PC-9 (cell line): ENCODE data around the gene RBBP4. TPM values are rescaled to one million over a fixed set of nuclear protein-coding genes. Genes with fewer than 3 reads are reported as not detected.

ENCODE experiments used
- BruUV-seq: library from RNA; stranded (reverse); fragments of 400-500 nt; replicated peaks from 2 replicates; lab custom pipeline; 2021; lab: Mats Ljungman, UMichigan
- CTCF ChIA-PET: fragments of 300-600 bp; sonication (Branson Sonifier 250); formaldehyde crosslinking; loops from one replicate; lab custom pipeline; 2022; ENCODE audit warnings: antibody characterized with exemption; lab: Charles Lee
- POLR2A ChIA-PET: fragments of 300-600 bp; sonication (Branson Sonifier 250); formaldehyde crosslinking; loops from one replicate; lab custom pipeline; 2022; ENCODE audit warnings: antibody characterized with exemption; ENCODE audit not compliant: unreplicated experiment; lab: Charles Lee
- DNase-seq, 2 experiments: peaks; one replicate each; pipeline versions ENCODE4 v3.0.0 to v3.0.0-alpha.2; 2015 to 2022; ENCODE audit warnings: mixed read lengths in 1 of 2
- H2AFZ ChIP-seq: fragments of 200-600 bp; sonication (generic); 2 replicates; pipeline ENCODE4 v1.8.1; 2017; ENCODE audit warnings: antibody characterized with exemption
- H3F3A ChIP-seq: fragments of 200-600 bp; sonication (generic); 2 replicates; pipeline ENCODE4 v1.8.1; 2017; ENCODE audit warnings: antibody characterized with exemption, mild to moderate bottlenecking, low read depth; ENCODE audit not compliant: insufficient read depth
- H3K27ac ChIP-seq: fragments of 200-600 bp; sonication (generic); 2 replicates; pipeline ENCODE4 v1.6.1; 2016; ENCODE audit warnings: mixed run types
- H3K27me3 ChIP-seq: fragments of 200-600 bp; sonication (generic); 2 replicates; pipeline ENCODE4 v1.6.1; 2016; ENCODE audit warnings: low read depth, mixed run types; ENCODE audit not compliant: insufficient read depth
- H3K36me3 ChIP-seq: fragments of 200-600 bp; sonication (generic); 2 replicates; pipeline ENCODE4 v1.6.1; 2016; ENCODE audit warnings: low read depth, mixed run types
- H3K4me1 ChIP-seq: fragments of 200-600 bp; sonication (generic); replicated peaks from 2 replicates; pipeline ENCODE4 v1.6.1; 2016; ENCODE audit warnings: mixed run types; ENCODE audit not compliant: insufficient read depth
- H3K4me2 ChIP-seq: fragments of 200-600 bp; sonication (generic); 2 replicates; pipeline ENCODE4 v1.6.1; 2017; ENCODE audit warnings: mixed run types
- H3K4me3 ChIP-seq: fragments of 200-600 bp; sonication (generic); 2 replicates; pipeline ENCODE4 v1.6.1; 2016; ENCODE audit warnings: mixed run types
- H3K79me2 ChIP-seq: fragments of 200-600 bp; sonication (generic); 2 replicates; pipeline ENCODE4 v1.6.1; 2017; ENCODE audit warnings: low read depth, mixed run types
- H3K9me2 ChIP-seq: fragments of 200-600 bp; sonication (generic); 2 replicates; pipeline ENCODE4 v1.8.1; 2017; ENCODE audit warnings: mild to moderate bottlenecking; ENCODE audit not compliant: insufficient read depth
- H3K9me3 ChIP-seq: fragments of 200-600 bp; sonication (generic); 2 replicates; pipeline ENCODE4 v1.8.1; 2016; ENCODE audit warnings: low read depth; ENCODE audit not compliant: insufficient read depth
- H4K20me1 ChIP-seq: fragments of 200-600 bp; sonication (generic); 2 replicates; pipeline ENCODE4 v1.8.1; 2017; ENCODE audit not compliant: insufficient read depth
- CTCF ChIP-seq: fragments of 200-600 bp; sonication (generic); conservative IDR thresholded peaks from 2 replicates; pipeline ENCODE4 v1.6.1; 2017; ENCODE audit warnings: mixed run types, antibody characterized with exemption, mild to moderate bottlenecking, moderate library complexity
- EZH2 ChIP-seq: fragments of 200-600 bp; sonication (generic); IDR thresholded peaks from 2 replicates; pipeline ENCODE4 v1.8.0; 2017; ENCODE audit warnings: antibody characterized with exemption, low read depth
- intact Hi-C: fragments of 100-400 bp; cut with micrococcal nuclease; formaldehyde crosslinking; loops from one replicate; pipeline ENCODE4 v1.10.0; 2022; ENCODE audit not compliant: unreplicated experiment
- total RNA-seq: library from RNA; stranded (reverse); gene quantifications from 2 replicates; pipeline ENCODE4 v1.2.3, GENCODE V29; 2021

RBBP4 gene
- total RNA-seq, 1 experiment from 2014 or later: 206 TPM

- CTCF ChIA-PET: interaction anchor here (0.6 to 4.6 kb wide), 5 partner anchors 13 to 367 kb away, joined by 3 to 20 read pairs (median 5); no protein-coding TSS in a partner anchor
- Histone ChIP-seq H3K4me2 (no peak overlapping the region), H3K27me3 (no peaks in the 10 kb centered on the region), H3K9me3 (no peaks in the 10 kb centered on the region), H3K4me3 (no peak overlapping the region), H3K4me1 (peaks cover 44% of the 10 kb centered on the region), H3K36me3 (no peaks in the 10 kb centered on the region), H3K79me2 (no peaks in the 10 kb centered on the region), H3K9me2 (no peaks in the 10 kb centered on the region), H4K20me1 (no peaks in the 10 kb centered on the region), H3F3A (peaks cover 36% of the 10 kb centered on the region), H3K27ac (no peak overlapping the region), H2AFZ (no peak overlapping the region)
- POLR2A ChIA-PET: interaction anchor here (0.5 to 1.2 kb wide), 2 partner anchors 11 to 59 kb away, joined by 4 to 13 read pairs; no protein-coding TSS in a partner anchor
- intact Hi-C loops: loop anchor here (5.0 to 10.0 kb wide), 2 partner anchors 104 to 372 kb away; partner anchors contain the start of genes AZIN2, S100PBP and YARS1
- BruUV-seq: no TSS peak
- TF ChIP-seq EZH2 (no peak), CTCF (no peak)
- no peak for DNase-seq
Measured at GRCh38 chr1:32713081-32713480, 62.1 kb downstream of the RBBP4 start.

GRCh38 chr1:32714277-32714676 lies 63.3 kb downstream of the RBBP4 start:
- POLR2A ChIA-PET: no interaction called here
- H3K9me3 ChIP-seq: no peaks in the 10 kb centered on the region
- BruUV-seq: no TSS peak

DNA sequence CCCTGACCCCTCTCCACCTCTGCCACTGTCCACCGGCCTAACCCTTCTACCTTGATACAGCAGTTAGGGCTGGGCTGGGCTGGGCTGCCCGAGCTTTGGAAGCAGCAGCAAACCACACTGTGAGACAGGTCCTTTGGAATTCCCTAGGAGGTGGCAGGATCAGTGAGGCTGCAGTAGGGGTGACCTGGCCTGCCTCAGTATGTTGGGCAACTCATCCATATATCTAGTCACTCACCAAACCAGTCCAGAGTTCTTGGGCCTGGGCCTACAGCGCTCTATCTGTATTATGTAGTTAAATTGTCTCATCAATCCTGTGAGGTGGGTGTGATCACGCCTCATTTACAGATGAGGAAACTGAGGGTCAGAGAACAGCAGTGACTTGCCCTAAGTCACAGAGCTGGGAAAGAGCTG lies 64.9 kb downstream of the RBBP4 start:
- peak; percentile 54 to 84 for DNase-seq
- Histone ChIP-seq H3K4me2 (peak overlapping the region; percentile 85), H3K9me2 (no peaks in the 10 kb centered on the region), H2AFZ (no peak overlapping the region), H3K4me3 (no peak overlapping the region), H3K4me1 (peaks cover 44% of the 10 kb centered on the region), H4K20me1 (no peaks in the 10 kb centered on the region), H3K27me3 (no peaks in the 10 kb centered on the region), H3K9me3 (no peaks in the 10 kb centered on the region), H3K27ac (peak overlapping the region; percentile 83), H3F3A (peaks cover 36% of the 10 kb centered on the region), H3K36me3 (no peaks in the 10 kb centered on the region), H3K79me2 (no peaks in the 10 kb centered on the region)
- no TSS peak for BruUV-seq
- ChIA-PET CTCF (interaction anchor here (0.7 kb wide), 1 partner anchor 9 kb away, joined by 3 read pairs; no protein-coding TSS in a partner anchor), POLR2A (no interaction called here)
- intact Hi-C loops: loop anchor here (1.0 to 10.0 kb wide), 4 partner anchors 25 to 369 kb away; partner anchors contain the start of gene AZIN2
- TF ChIP-seq CTCF (no peak), EZH2 (no peak)

More at GRCh38 chr1:32714277-32714676, 63.3 kb downstream of the RBBP4 start:
- TF ChIP-seq CTCF: no peak
- TF ChIP-seq EZH2: no peak
- H3K4me3 ChIP-seq: no peak overlapping the region
- no peak overlapping the region for H2AFZ ChIP-seq
- peaks cover 36% of the 10 kb centered on the region for H3F3A ChIP-seq
- CTCF ChIA-PET: interaction anchor here (4.6 kb wide), 1 partner anchor 61 kb away, joined by 20 read pairs; no protein-coding TSS in a partner anchor
- no peaks in the 10 kb centered on the region for H4K20me1 ChIP-seq
- peaks cover 44% of the 10 kb centered on the region for H3K4me1 ChIP-seq
- no peaks in the 10 kb centered on the region for H3K9me2 ChIP-seq
- H3K79me2 ChIP-seq: no peaks in the 10 kb centered on the region
- no peak overlapping the region for H3K4me2 ChIP-seq
- H3K27ac ChIP-seq: peak overlapping the region; percentile 83
- no peaks in the 10 kb centered on the region for H3K27me3 ChIP-seq
- DNase-seq: no peak
- no peaks in the 10 kb centered on the region for H3K36me3 ChIP-seq
- intact Hi-C loops: loop anchor here (5.0 to 10.0 kb wide), 2 partner anchors 103 to 371 kb away; partner anchors contain the start of genes AZIN2, S100PBP and YARS1
